B cell (primary cell): ENCODE data around the gene SLC39A11. TPM values are rescaled to one million over a fixed set of nuclear protein-coding genes. Genes with fewer than 3 reads are reported as not detected.

ENCODE experiments used
- ATAC-seq: fragments of 200-7000 bp; cut with Tn5 transposase; one replicate; pipeline ENCODE4 v1.10.0; 2021; ENCODE audit warnings: low read depth, mild to moderate bottlenecking, moderate number of reproducible peaks, moderate library complexity
- CTCF ChIA-PET: fragments of 350-600 bp; sonication (Branson Sonifier 250); formaldehyde crosslinking; loops from one replicate; lab custom pipeline; 2021; ENCODE audit warnings: antibody characterized with exemption, inconsistent platforms; lab: Charles Lee
- POLR2A ChIA-PET: fragments of 350-600 bp; sonication (Branson Sonifier 250); formaldehyde crosslinking; loops from one replicate; lab custom pipeline; 2021; ENCODE audit warnings: antibody characterized with exemption; lab: Charles Lee
- DNase-seq: peaks from one replicate; pipeline ENCODE4 v3.0.0; 2013
- H2AFZ ChIP-seq: 2 replicates; pipeline ENCODE4 v1.6.1; 2012; ENCODE audit warnings: mild to moderate bottlenecking, low read depth, low read length; ENCODE audit not compliant: insufficient read depth, poor library complexity, severe bottlenecking
- H3K27ac ChIP-seq, 2 donors: 1 replicate in 1 of 2; 2 replicates in 1 of 2; pipeline ENCODE4 v1.5.1; 2012 to 2013; ENCODE audit warnings: low read length in 2 of 2, mild to moderate bottlenecking in 2 of 2, moderate library complexity in 1 of 2
- H3K27me3 ChIP-seq, 4 experiments: fragments of 200-600 bp in 1 of 4; sonication (generic) in 1 of 4; replicated peaks in 1 of 4; 1 replicate in 2 of 4; 2 replicates in 2 of 4; pipeline versions ENCODE4 v1.6.1 to v1.7.0; 2013 to 2016; ENCODE audit warnings: low read length in 3 of 4, mild to moderate bottlenecking in 2 of 4, mixed read lengths in 1 of 4, moderate library complexity in 1 of 4; ENCODE audit not compliant: insufficient read depth in 4 of 4, control insufficient read depth in 3 of 4; ENCODE audit errors: control extremely low read depth in 1 of 4
- H3K36me3 ChIP-seq, 2 experiments: replicated peaks in 1 of 2; 1 replicate in 1 of 2; 2 replicates in 1 of 2; pipeline versions ENCODE4 v1.6.1 to v1.7.1; 2013; ENCODE audit warnings: low read length in 1 of 2; ENCODE audit not compliant: insufficient read depth in 2 of 2, control insufficient read depth in 1 of 2; ENCODE audit errors: control extremely low read depth in 1 of 2, extremely low read depth in 1 of 2
- H3K4me1 ChIP-seq, 2 donors: fragments of 200-600 bp in 1 of 2; sonication (generic) in 1 of 2; 1 replicate in 1 of 2; 2 replicates in 1 of 2; pipeline versions ENCODE4 v1.5.1 to v1.6.1; 2013 to 2017; ENCODE audit warnings: low read length in 2 of 2; ENCODE audit not compliant: control insufficient read depth in 2 of 2, insufficient read depth in 2 of 2
- H3K4me2 ChIP-seq: replicated peaks from 2 replicates; pipeline ENCODE3; 2012; ENCODE audit warnings: mild to moderate bottlenecking, low read depth, low read length; ENCODE audit not compliant: poor library complexity, severe bottlenecking
- H3K4me3 ChIP-seq, 5 experiments: fragments of 200-600 bp in 1 of 5; sonication (generic) in 1 of 5; 1 replicate in 3 of 5; 2 replicates in 2 of 5; pipeline versions ENCODE4 v1.5.1 to v1.7.0; 2011 to 2016; ENCODE audit warnings: low read length in 4 of 5, mild to moderate bottlenecking in 4 of 5, low read depth in 2 of 5, control low read depth in 1 of 5, moderate library complexity in 1 of 5; ENCODE audit not compliant: insufficient read depth in 1 of 5; ENCODE audit errors: control extremely low read depth in 1 of 5, extremely low read depth in 1 of 5
- H3K79me2 ChIP-seq: fragments of 200-600 bp; sonication (generic); one replicate; pipeline ENCODE4 v1.6.0; 2016; ENCODE audit warnings: low read length; ENCODE audit not compliant: control insufficient read depth, insufficient read depth
- H3K9ac ChIP-seq: fragments of 200-600 bp; sonication (generic); 2 replicates; pipeline ENCODE4 v1.6.1; 2017; ENCODE audit warnings: mild to moderate bottlenecking, low read length, moderate library complexity
- H3K9me3 ChIP-seq, 3 donors: one replicate each; pipeline versions ENCODE4 v1.6.1 to v1.7.1; 2013; ENCODE audit warnings: low read length in 2 of 3; ENCODE audit not compliant: control insufficient read depth in 2 of 3, insufficient read depth in 1 of 3; ENCODE audit errors: control extremely low read depth in 1 of 3
- H4K20me1 ChIP-seq: 2 replicates; pipeline ENCODE4 v1.6.0; 2012; ENCODE audit warnings: mild to moderate bottlenecking, low read length; ENCODE audit not compliant: insufficient read depth, control insufficient read depth, poor library complexity, severe bottlenecking
- H3K27ac Mint-ChIP-seq: one replicate; pipeline ENCODE4 v1.8.0; 2021; ENCODE audit warnings: mixed read lengths
- H3K27me3 Mint-ChIP-seq: one replicate; pipeline ENCODE4 v1.8.0; 2021; ENCODE audit warnings: mixed read lengths
- H3K4me1 Mint-ChIP-seq: one replicate; pipeline ENCODE4 v1.8.0; 2021; ENCODE audit warnings: mixed read lengths
- H3K4me3 Mint-ChIP-seq: one replicate; pipeline ENCODE4 v1.8.0; 2021; ENCODE audit warnings: mixed read lengths
- H3K9me3 Mint-ChIP-seq: one replicate; pipeline ENCODE4 v1.8.0; 2022; ENCODE audit warnings: mixed read lengths; ENCODE audit not compliant: insufficient read depth
- EZH2 ChIP-seq: IDR thresholded peaks from 2 replicates; pipeline ENCODE4 v1.6.1; 2012; ENCODE audit warnings: borderline replicate concordance, low read depth, mild to moderate bottlenecking, moderate library complexity, low read length; ENCODE audit not compliant: insufficient read depth, poor library complexity, severe bottlenecking
- WGBS: methylation state at CpG from one replicate; pipeline ENCODE4 v1.1.5; 2013; ENCODE audit warnings: missing lambda C conversion rate; ENCODE audit not compliant: insufficient coverage; 5-methylcytosine and 5-hydroxymethylcytosine counted together
- intact Hi-C: fragments of 100-400 bp; cut with micrococcal nuclease; formaldehyde crosslinking; loops from one replicate; pipeline ENCODE4 v1.10.0; 2022
- polyA plus RNA-seq: library from polyadenylated mRNA; depleted of rRNA; stranded (reverse); fragments of >200 nt; gene quantifications from 2 replicates; pipeline ENCODE4 v1.2.3, GENCODE V29; 2012
- total RNA-seq, 2 donors: library from RNA; stranded (reverse); fragments of 120-200 nt in 1 of 2; gene quantifications; 1 replicate in 1 of 2; 2 replicates in 1 of 2; pipeline versions ENCODE4 v1.2.3 to v1.2.4, GENCODE V29; 2013 to 2022
- TF ChIP-seq, protein P1 (sequence below): fragments of 200-600 bp; IDR thresholded peaks from one replicate; pipeline ENCODE4 v1.8.0; 2022; ENCODE audit warnings: antibody characterized with exemption, mild to moderate bottlenecking

The SLC39A11 gene
- total and polyA plus RNA-seq, 2 donors (not counting 1 experiment from before 2014, with no cell fraction given): 6.9 to 39.6 TPM

DNA sequence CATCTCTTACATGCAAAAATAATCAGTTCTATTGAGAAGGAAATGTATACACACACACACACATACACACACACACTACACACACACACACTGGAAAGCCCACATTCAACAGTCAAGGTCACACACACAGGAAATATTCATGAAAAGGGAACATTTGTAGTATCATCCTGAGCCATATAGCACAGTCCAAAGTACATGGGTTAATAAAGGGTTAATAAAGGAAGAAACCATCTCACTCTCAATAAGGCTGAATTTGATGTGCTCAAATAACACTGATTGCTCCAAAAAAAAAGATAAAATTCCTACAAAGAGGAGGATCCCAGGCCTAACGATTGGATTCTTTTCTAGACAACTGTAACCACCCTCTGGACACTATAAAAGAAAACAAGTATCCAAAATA is 164.7 kb downstream of the SLC39A11 start:
- H3K9ac ChIP-seq: no peak overlapping the region
- H4K20me1 ChIP-seq: no peaks in the 10 kb centered on the region
- no peaks in the 10 kb centered on the region for H3K9me3 Mint-ChIP-seq
- TF ChIP-seq, protein P1, sequence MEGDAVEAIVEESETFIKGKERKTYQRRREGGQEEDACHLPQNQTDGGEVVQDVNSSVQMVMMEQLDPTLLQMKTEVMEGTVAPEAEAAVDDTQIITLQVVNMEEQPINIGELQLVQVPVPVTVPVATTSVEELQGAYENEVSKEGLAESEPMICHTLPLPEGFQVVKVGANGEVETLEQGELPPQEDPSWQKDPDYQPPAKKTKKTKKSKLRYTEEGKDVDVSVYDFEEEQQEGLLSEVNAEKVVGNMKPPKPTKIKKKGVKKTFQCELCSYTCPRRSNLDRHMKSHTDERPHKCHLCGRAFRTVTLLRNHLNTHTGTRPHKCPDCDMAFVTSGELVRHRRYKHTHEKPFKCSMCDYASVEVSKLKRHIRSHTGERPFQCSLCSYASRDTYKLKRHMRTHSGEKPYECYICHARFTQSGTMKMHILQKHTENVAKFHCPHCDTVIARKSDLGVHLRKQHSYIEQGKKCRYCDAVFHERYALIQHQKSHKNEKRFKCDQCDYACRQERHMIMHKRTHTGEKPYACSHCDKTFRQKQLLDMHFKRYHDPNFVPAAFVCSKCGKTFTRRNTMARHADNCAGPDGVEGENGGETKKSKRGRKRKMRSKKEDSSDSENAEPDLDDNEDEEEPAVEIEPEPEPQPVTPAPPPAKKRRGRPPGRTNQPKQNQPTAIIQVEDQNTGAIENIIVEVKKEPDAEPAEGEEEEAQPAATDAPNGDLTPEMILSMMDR: no peak
- TF ChIP-seq EZH2: no peak
- no peaks in the 10 kb centered on the region for H3K4me1 ChIP-seq
- H3K4me3 Mint-ChIP-seq: no peak overlapping the region
- no peaks in the 10 kb centered on the region for H3K9me3 ChIP-seq
- no peak overlapping the region for H2AFZ ChIP-seq
- ChIA-PET CTCF (no interaction called here), POLR2A (no interaction called here)
- no peaks in the 10 kb centered on the region for H3K79me2 ChIP-seq
- ATAC-seq (no peak), DNase-seq (no peak)
- no peak overlapping the region for H3K27ac ChIP-seq
- H3K36me3 ChIP-seq: no peaks in the 10 kb centered on the region
- intact Hi-C loops: no loop called here
- no peaks in the 10 kb centered on the region for H3K27me3 ChIP-seq
- WGBS: no CpG with 5 or more reads among the region's 1 CpG
- peaks cover 7% of the 10 kb centered on the region for H3K4me1 Mint-ChIP-seq
- no peaks in the 10 kb centered on the region for H3K27me3 Mint-ChIP-seq
- H3K27ac Mint-ChIP-seq: no peak overlapping the region
- no peak overlapping the region for H3K4me3 ChIP-seq
- H3K4me2 ChIP-seq: no peak overlapping the region

DNA sequence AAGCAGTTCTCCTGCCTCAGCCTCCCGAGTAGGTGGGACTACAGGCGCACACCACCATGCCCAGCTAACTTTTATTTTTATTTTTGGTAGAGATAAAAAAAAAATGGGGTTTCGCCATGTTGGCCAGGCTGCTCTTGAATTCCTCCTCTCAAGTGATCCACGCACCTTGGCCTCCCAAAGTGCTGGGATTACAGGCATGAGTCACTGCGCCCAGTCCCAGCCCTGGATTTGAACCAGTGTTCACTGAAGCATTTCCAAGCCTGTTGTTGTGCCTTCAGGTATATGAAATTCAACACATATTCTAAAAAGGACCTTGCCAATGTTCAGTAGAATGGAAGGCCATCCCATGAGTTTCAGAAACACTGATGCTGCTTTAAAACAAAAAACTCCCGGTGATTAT is 165.3 kb downstream of the SLC39A11 start:
- no peak overlapping the region for H3K4me3 Mint-ChIP-seq
- no peaks in the 10 kb centered on the region for H3K27me3 Mint-ChIP-seq
- 89% methylated on average over 3 of the region's 6 CpGs for WGBS
- Histone ChIP-seq H3K36me3 (no peaks in the 10 kb centered on the region), H3K4me3 (no peak overlapping the region), H4K20me1 (no peaks in the 10 kb centered on the region), H3K9me3 (no peaks in the 10 kb centered on the region), H3K27me3 (no peaks in the 10 kb centered on the region), H3K4me2 (no peak overlapping the region), H3K27ac (no peak overlapping the region), H2AFZ (no peak overlapping the region), H3K4me1 (no peaks in the 10 kb centered on the region), H3K79me2 (no peaks in the 10 kb centered on the region), H3K9ac (no peak overlapping the region)
- CTCF ChIA-PET: no interaction called here
- no peak for TF ChIP-seq EZH2
- TF ChIP-seq, protein P1: no peak
- intact Hi-C loops: no loop called here
- H3K4me1 Mint-ChIP-seq: peaks cover 7% of the 10 kb centered on the region
- no peak for ATAC-seq
- POLR2A ChIA-PET: no interaction called here
- H3K27ac Mint-ChIP-seq: no peak overlapping the region
- no peak for DNase-seq
- H3K9me3 Mint-ChIP-seq: no peaks in the 10 kb centered on the region
